Right lobe of liver (tissue), 6 donors: ENCODE measurements around the gene CCR3. TPM values are rescaled to one million over a fixed set of nuclear protein-coding genes. Genes with fewer than 3 reads are reported as not detected.

Experiments
- ATAC-seq, 4 donors: fragments of 200-7000 bp; cut with Tn5 transposase; one replicate each; pipeline ENCODE4 v1.9.1; 2020; ENCODE audit warnings: mild to moderate bottlenecking in 4 of 4, moderate library complexity in 4 of 4
- DNase-seq, 3 donors: peaks; one replicate each; pipeline ENCODE4 v3.0.0-alpha.2; 2020
- H3K27ac ChIP-seq, 3 donors: fragments of 200-600 bp; one replicate each; pipeline ENCODE4 v1.8.0; 2022
- H3K27me3 ChIP-seq, 2 donors: fragments of 200-600 bp; one replicate each; pipeline ENCODE4 v1.8.0; 2022
- H3K36me3 ChIP-seq, 4 donors: fragments of 200-600 bp; sonication (generic) in 1 of 4; one replicate each; pipeline versions ENCODE4 v1.5.1 to v1.8.0; 2017 to 2022; ENCODE audit warnings: control low read depth in 1 of 4
- H3K4me1 ChIP-seq, 4 donors: fragments of 200-600 bp; sonication (generic) in 1 of 4; one replicate each; pipeline versions ENCODE4 v1.5.1 to v1.8.0; 2017 to 2022; ENCODE audit warnings: control low read depth in 1 of 4
- H3K4me3 ChIP-seq, 3 donors: fragments of 200-600 bp; one replicate each; pipeline ENCODE4 v1.8.0; 2022
- H3K9me3 ChIP-seq, 4 donors: fragments of 200-600 bp; sonication (generic) in 1 of 4; one replicate each; pipeline versions ENCODE4 v1.5.1 to v1.8.0; 2017 to 2022; ENCODE audit warnings: control low read depth in 1 of 4
- CTCF ChIP-seq, 4 donors: fragments of 200-600 bp in 3 of 4; fragments of 450-650 bp in 1 of 4; IDR thresholded peaks; one replicate each; pipeline versions ENCODE4 v1.5.1 to v1.8.0; 2016 to 2022; ENCODE audit warnings: antibody characterized with exemption in 4 of 4, mild to moderate bottlenecking in 2 of 4
- POLR2A ChIP-seq: fragments of 450-650 bp; IDR thresholded peaks from one replicate; pipeline ENCODE4 v1.6.1; 2017; ENCODE audit warnings: antibody characterized with exemption, mild to moderate bottlenecking
- WGBS: methylation state at CpG from one replicate; pipeline ENCODE4 v1.1.6; 2018; ENCODE audit warnings: low coverage, low lambda C conversion rate; ENCODE audit not compliant: insufficient coverage; ENCODE audit errors: missing lambda C conversion rate; 5-methylcytosine and 5-hydroxymethylcytosine counted together
- intact Hi-C, 2 donors: fragments of 100-400 bp; cut with DNase I; formaldehyde crosslinking; loops; one replicate each; pipeline versions ENCODE4 v1.11.2 to v1.14.1; 2022
- total RNA-seq, 6 experiments: library from RNA; depleted of rRNA in 2 of 6; stranded (reverse); fragments of >200 nt in 2 of 6; fragmentation: NEBNext Ultra II Directional in 3 of 6; extraction: Animal tissue kit (Norgen Biotek cat#: 25700) in 3 of 6; gene quantifications; one replicate each; pipeline versions ENCODE4 v1.1.0 to v1.2.4, GENCODE V29; 2016 to 2023
- donor health status: DM: no; HTN: yes; CAD: no.
- donor health status: DM: no; HTN: no; CAD: no.
- donor health status: DM: no; HTN: no; CAD: no.
- donor health status: DM: no; HTN: yes; CAD: no.
- donor health status: DM: no; HTN: yes; CAD: no.

CCR3 gene
- total RNA-seq, 6 experiments from 2014 or later = 0.27 TPM; not detected in 5

GRCh38 chr3:46298871-46299607 lies 56.8 kb downstream of the CCR3 start:
- Histone ChIP-seq H3K4me3 (no peak overlapping the region), H3K27ac (no peak overlapping the region)
- 54% methylated on average over 9 of the region's 9 CpGs for WGBS

GRCh38 chr3:46299608-46300460 lies 57.6 kb downstream of the CCR3 start:
- Histone ChIP-seq H3K27me3 (no peaks in the 10 kb centered on the region), H3K36me3 (no peaks in the 10 kb centered on the region), H3K27ac (no peak overlapping the region), H3K4me3 (no peak overlapping the region), H3K4me1 (no peaks in the 10 kb centered on the region), H3K9me3 (no peaks in the 10 kb centered on the region)
- TF ChIP-seq CTCF (IDR thresholded peaks at IDR 0.05) = no peak
- no peak for TF ChIP-seq POLR2A
- DNase-seq = no peak
- ATAC-seq = peak in 3 of 4 donors; percentile 21 to 44 (median 37)
- 38% methylated on average over 5 of the region's 5 CpGs for WGBS
- intact Hi-C loops = no loop called here

More at GRCh38 chr3:46298871-46299607, 56.8 kb downstream of the CCR3 start:
- no peak for TF ChIP-seq CTCF (IDR thresholded peaks at IDR 0.05)
- TF ChIP-seq POLR2A = no peak
- ATAC-seq (no peak), DNase-seq (no peak)
- no peaks in the 10 kb centered on the region for H3K4me1 ChIP-seq
- H3K9me3 ChIP-seq = no peaks in the 10 kb centered on the region
- intact Hi-C loops = no loop called here
- no peaks in the 10 kb centered on the region for H3K27me3 ChIP-seq
- no peaks in the 10 kb centered on the region for H3K36me3 ChIP-seq

GRCh38 chr3:46300461-46300789 lies 58.2 kb downstream of the CCR3 start:
- DNase-seq (no peak), ATAC-seq (peak in 1 of 4 donors; percentile 10)
- Histone ChIP-seq H3K9me3 (no peaks in the 10 kb centered on the region), H3K27me3 (no peaks in the 10 kb centered on the region), H3K4me3 (no peak overlapping the region), H3K4me1 (no peaks in the 10 kb centered on the region), H3K27ac (no peak overlapping the region), H3K36me3 (no peaks in the 10 kb centered on the region)
- TF ChIP-seq POLR2A = no peak
- no peak for TF ChIP-seq CTCF (IDR thresholded peaks at IDR 0.05)
- WGBS = 34% methylated on average over 3 of the region's 3 CpGs
- intact Hi-C loops = no loop called here

- peak; percentile 21 to 46 (median 36) for ATAC-seq
- WGBS = 82% methylated on average over 2 of the region's 7 CpGs
- TF ChIP-seq CTCF (IDR thresholded peaks at IDR 0.05) = no peak
- TF ChIP-seq POLR2A = no peak
- Histone ChIP-seq H3K4me3 (no peak overlapping the region), H3K27me3 (no peaks in the 10 kb centered on the region), H3K4me1 (no peaks in the 10 kb centered on the region), H3K9me3 (no peaks in the 10 kb centered on the region), H3K36me3 (no peaks in the 10 kb centered on the region), H3K27ac (peak overlapping the region in 1 of 3 donors; percentile 25)
- intact Hi-C loops = no loop called here
- DNase-seq = no peak
Observed at GRCh38 chr3:46301122-46301835, 59.0 kb downstream of the CCR3 start.
